ENCODE data around the gene CORO2B. TPM values are rescaled to one million over a fixed set of nuclear protein-coding genes. Genes with fewer than 3 reads are reported as not detected.
A peak's percentile ranks its signal among the peaks of the same experiment; 100 is the strongest.

CORO2B gene
- total RNA-seq, 2 donors from 2014 or later: 1.0 to 4.0 TPM

- no peak for ATAC-seq
- TF ChIP-seq POLR2A (IDR thresholded peaks at IDR 0.05) (no peak), CTCF (IDR thresholded peaks at IDR 0.05) (no peak)
- Histone ChIP-seq H3K9me3 (no peaks in the 10 kb centered on the region), H3K4me1 (no peaks in the 10 kb centered on the region), H3K27ac (no peak overlapping the region), H3K4me3 (no peak overlapping the region), H3K27me3 (no peaks in the 10 kb centered on the region), H3K36me3 (replicated peaks in 1 of 2; ENCODE audit: insufficient read depth in 1 of 2, low read depth in 2 of 2) (no peaks in the 10 kb centered on the region)
- no peak for DNase-seq
- WGBS, 2 donors: 64 to 75% methylated on average over 17 of the region's 17 CpGs
- intact Hi-C loops (cut with DNase I): no loop called here
Observed at GRCh38 chr15:68595761-68596160, 17.0 kb downstream of the CORO2B start.

GRCh38 chr15:68596691-68597090, 17.9 kb downstream of the CORO2B start:
- Histone ChIP-seq H3K27me3 (no peaks in the 10 kb centered on the region), H3K27ac (no peak overlapping the region), H3K4me3 (no peak overlapping the region), H3K4me1 (no peaks in the 10 kb centered on the region), H3K36me3 (replicated peaks in 1 of 2; ENCODE audit: insufficient read depth in 1 of 2, low read depth in 2 of 2) (no peaks in the 10 kb centered on the region), H3K9me3 (no peaks in the 10 kb centered on the region)
- no peak for DNase-seq
- intact Hi-C loops (cut with DNase I): no loop called here
- WGBS, 2 donors: 61 to 89% methylated on average over 3 to 9 of the region's 9 CpGs
- no peak for TF ChIP-seq POLR2A (IDR thresholded peaks at IDR 0.05)
- no peak for TF ChIP-seq CTCF (IDR thresholded peaks at IDR 0.05)
- no peak for ATAC-seq

GRCh38 chr15:68597581-68597980, 18.8 kb downstream of the CORO2B start:
- WGBS, 2 donors: 56 to 79% methylated on average over 5 of the region's 5 CpGs
- ATAC-seq (no peak), DNase-seq (no peak)
- Histone ChIP-seq H3K4me1 (no peaks in the 10 kb centered on the region), H3K27me3 (no peaks in the 10 kb centered on the region), H3K9me3 (no peaks in the 10 kb centered on the region), H3K4me3 (no peak overlapping the region), H3K27ac (peak overlapping the region in 1 of 4 donors; percentile 17), H3K36me3 (replicated peaks in 1 of 2; ENCODE audit: insufficient read depth in 1 of 2, low read depth in 2 of 2) (no peaks in the 10 kb centered on the region)
- no peak for TF ChIP-seq CTCF (IDR thresholded peaks at IDR 0.05)
- TF ChIP-seq POLR2A (IDR thresholded peaks at IDR 0.05): no peak
- intact Hi-C loops (cut with DNase I): no loop called here

GRCh38 chr15:68598171-68599152, 19.7 kb downstream of the CORO2B start:
- TF ChIP-seq POLR2A (IDR thresholded peaks at IDR 0.05) (no peak), CTCF (IDR thresholded peaks at IDR 0.05) (no peak)
- peak overlapping the region in 2 of 4 donors; percentile 19 to 47 for H3K27ac ChIP-seq
- 71 to 76% methylated on average over 13 to 14 of the region's 14 CpGs for WGBS, 2 donors

More at GRCh38 chr15:68598171-68599152, 19.7 kb downstream of the CORO2B start:
- ATAC-seq (peak; percentile 64), DNase-seq (peak in 1 of 4 donors; percentile 30)
- H3K27me3 ChIP-seq: no peaks in the 10 kb centered on the region
- intact Hi-C loops (cut with DNase I): no loop called here
- no peaks in the 10 kb centered on the region for H3K4me1 ChIP-seq
- H3K9me3 ChIP-seq: no peaks in the 10 kb centered on the region
- H3K36me3 ChIP-seq (replicated peaks in 1 of 2; ENCODE audit: insufficient read depth in 1 of 2, low read depth in 2 of 2): no peaks in the 10 kb centered on the region
- H3K4me3 ChIP-seq: no peak overlapping the region
